Measurements from ENCODE around the gene CHST8. TPM values are rescaled to one million over a fixed set of nuclear protein-coding genes. Genes with fewer than 3 reads are reported as not detected.
A peak's percentile ranks its signal among the peaks of the same experiment; 100 is the strongest.
"Not testable (repeated sequence)": the region's sequence is repeated elsewhere in the genome, so short reads cannot be mapped to it uniquely, and the experiment has no call there.

Gene CHST8
- total RNA-seq, 2 donors from 2014 or later = 0.97 to 1.3 TPM

DNA sequence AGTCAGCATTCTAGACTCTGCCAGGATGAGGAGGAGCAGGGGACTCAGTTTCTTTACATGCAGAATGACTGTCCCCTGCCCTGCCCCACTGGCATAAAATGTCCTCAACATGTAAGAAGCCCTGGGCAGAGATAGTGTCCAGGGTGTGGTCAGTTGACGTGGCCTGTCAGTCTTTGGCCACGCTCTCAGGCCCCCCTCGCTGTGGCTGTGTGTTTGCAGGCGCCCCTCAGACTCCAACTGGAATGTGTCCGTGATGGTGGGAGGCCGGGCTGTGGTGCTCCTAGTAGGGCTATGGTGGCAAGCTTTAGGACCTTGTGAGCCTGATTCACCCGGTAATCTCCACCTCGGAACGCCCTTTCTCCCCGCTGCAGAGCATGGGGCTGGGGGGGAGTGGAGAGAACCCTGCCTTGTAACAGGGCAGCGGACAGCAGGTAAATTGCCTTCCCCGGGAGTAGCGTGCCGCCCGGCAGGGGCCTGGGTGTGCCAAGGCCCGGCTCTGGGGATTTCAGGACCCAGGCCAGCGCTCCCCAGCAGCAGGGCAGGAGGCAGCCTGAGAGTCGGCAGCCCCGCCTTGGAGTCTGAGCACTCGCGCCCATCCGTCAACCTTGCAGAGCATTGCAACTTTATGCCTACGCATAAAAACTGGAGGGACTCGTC, 62.3 kb downstream of the CHST8 start:
- intact Hi-C loops (cut with DNase I) = loop anchor here in 1 of 2 donors (5.0 kb wide), 1 partner anchor 467 kb away; no protein-coding TSS in a partner anchor
- peak; percentile 73 for DNase-seq (ENCODE audit: low spot score)

DNA sequence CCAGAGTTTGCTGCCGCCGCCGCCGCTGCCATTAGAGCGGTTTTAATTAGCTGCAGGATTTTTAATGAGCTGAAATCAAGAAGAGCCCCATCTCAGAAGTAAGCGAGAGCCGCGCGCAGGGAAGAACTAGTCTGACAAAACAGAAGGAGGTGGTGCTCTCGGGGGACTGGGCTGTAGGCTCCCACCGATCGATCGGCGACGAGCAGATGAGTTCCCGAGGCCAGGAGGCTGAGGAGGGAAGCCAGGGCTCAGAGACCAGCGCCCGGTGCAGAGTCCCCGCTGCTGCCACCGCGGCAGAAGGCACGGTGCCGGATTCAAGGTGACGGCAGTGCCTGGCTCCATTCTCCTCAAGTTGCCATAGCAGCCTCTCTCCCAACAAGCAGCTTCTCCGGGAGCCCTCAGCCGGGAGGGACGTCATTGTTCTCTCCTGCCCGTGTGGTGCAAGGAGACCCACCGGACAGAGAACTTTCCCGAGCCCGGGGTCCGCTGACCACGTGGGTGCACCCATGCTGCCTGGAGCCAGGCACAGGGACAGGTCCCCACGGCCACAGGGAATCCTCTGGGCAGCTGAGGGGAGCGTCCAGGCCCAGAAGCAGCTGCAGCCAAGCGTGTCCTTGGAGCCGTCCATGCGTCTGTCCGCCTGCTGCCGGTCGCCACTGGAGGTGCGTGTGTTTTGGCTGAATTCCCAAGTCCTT, 62.9 kb downstream of the CHST8 start:
- intact Hi-C loops (cut with DNase I) = loop anchor here in 1 of 2 donors (5.0 kb wide), 1 partner anchor 467 kb away; no protein-coding TSS in a partner anchor
- DNase-seq (ENCODE audit: low spot score) = peak; percentile 74

DNA sequence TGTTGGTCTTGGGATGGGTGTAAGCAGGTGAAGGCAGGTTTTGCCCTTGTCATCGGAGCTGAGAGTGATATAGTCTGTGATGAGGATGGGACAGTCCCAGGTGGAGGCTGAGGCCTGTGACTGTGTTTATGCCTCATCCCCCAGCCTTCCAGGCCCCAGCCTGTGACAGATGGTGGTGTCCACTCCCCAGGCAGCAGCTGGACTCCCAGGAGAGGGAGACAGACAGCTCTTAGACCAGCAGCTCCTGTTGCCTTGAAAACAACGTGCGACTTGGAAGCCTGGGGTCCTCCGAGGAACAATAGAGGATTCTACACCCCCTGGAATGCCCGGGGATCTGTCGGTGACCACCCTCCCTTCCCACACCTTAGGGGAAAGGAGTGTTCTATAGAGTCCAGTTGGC, 63.8 kb downstream of the CHST8 start:
- peak; percentile 44 for DNase-seq (ENCODE audit: low spot score)
- intact Hi-C loops (cut with DNase I) = no loop called here

DNA sequence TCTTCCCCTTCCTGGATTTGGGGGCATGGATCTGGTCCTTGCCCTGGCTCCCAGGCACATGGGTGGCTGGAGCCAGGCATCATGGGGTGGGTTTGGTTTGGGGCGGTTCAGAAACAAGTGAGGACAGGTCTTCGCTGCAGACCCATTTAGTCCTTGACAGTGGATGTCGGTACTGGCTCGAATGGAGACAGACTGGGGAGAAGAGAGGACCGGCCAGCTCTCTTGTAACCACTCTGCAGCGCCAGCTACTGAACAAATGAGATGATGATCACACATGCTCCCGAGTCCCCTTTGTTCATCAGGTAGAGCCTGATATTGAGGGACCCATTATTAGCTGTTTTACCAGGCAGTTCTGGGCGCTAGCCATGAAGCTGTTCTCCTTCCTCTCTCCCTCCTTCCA, 64.5 kb downstream of the CHST8 start:
- intact Hi-C loops (cut with DNase I) = no loop called here
- no peak for DNase-seq (ENCODE audit: low spot score)

DNA sequence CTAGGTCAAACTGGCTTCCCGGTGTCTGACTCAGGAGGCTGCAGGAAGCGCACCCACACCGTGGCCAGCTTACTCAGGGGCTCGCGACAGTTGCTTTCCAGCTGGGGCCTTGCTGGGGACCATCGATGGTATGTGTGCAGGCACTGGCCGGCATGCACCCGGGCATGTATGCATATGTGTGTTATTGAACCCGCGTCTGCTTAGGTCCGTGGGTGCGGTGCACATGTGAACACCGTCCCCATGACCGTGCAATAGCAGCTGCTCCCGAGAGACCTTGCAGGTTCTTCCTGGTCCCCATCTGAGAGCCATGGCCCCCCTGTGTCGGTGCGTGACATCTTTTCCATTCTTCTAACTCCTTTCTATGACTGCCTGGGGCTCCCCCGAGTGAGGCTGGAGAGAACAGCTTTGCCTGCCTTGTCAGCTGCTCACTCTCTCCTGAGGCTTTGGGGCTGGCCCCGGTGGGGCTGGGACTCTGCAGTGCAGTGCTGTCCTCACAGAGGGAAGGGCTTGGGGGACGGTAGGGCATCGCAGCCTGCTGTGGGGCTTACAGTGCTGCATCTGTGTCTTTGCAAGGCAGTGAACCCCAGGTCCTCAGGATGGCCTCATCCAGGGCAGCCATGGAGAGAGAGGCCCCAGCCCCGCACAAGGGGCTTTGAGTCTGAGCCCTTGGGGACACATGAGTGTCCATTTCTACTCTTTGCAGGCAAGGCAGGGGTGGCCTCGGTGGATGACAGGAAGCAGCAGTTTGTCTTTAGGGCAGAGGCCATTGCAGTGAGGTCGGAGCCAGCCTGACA, 65.1 kb downstream of the CHST8 start:
- DNase-seq (ENCODE audit: low spot score) = peak; percentile 69
- intact Hi-C loops (cut with DNase I) = no loop called here

DNA sequence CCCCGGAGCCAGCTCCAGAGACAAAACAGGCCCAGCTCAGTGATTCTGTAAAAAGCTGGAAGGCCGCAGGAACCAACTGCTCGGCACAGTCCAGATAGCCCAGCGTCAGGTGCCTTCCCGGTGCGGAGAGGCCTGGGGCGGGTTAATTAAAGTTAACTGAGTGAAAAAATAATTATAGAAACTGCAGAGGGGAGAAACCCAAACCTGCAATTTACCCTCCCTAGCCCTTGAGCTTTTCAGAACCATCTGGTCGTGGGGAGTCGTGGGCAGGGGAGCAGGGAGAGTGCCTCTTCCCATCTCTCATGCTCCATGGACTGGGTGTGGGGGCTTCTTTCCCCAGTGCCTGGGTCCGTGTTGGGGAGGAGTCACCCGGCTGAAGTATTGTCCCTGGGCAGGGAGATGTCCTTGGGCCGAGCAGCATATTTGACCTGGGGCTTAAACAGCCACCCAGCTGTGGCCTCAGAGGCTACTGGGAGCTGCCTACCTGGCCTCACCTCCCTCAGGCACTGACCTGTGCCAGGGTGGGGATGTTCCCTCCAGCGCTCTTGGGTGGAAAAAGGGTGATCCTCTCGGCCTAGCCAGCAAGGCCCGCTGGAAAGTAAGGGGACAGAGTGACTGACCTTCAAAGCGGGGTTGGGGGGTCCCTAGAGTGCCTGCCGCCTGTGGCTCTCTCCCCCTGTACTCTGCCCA, 65.9 kb downstream of the CHST8 start:
- DNase-seq (ENCODE audit: low spot score) = peak; percentile 58
- intact Hi-C loops (cut with DNase I) = no loop called here

DNA sequence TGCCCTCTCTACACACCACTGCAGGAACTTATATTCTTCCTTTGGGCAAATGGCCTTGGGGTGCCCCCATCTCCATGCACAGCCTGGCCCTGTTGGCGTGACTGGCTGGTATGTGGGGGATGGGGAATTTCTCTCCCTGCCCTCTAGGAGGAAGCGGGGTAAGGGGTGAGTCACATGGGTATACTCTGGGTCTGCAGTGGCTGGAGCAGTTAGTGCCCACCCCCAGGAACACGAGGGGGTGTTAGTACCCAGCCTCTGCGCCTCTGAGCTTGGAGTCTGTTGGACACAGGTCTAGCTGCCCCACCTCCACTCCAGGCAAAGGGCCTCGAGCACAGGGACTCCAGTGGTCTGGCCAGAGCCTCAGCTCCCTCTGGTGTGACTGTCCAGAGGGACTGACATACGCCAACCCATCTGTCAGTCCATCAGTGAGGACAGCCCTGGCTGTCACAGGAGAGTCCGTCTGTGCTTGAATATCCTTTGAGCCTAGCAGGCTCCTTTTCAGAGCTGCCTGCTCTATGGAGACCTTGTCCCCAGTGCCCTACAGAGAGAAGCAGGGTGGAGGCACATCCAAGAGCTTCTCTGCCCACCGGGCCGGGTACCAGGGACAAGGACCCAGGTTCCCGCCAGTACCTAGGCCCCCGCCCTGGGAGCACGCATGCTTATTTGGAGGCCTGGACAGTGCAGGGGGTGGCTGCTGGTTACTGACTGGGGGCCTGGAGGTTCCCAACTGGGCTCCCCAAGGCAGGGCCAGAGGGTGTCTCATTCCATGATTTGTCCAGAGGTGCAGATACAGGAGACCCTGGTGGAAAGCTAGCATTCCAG, 66.6 kb downstream of the CHST8 start:
- DNase-seq (ENCODE audit: low spot score) = peak; percentile 51
- intact Hi-C loops (cut with DNase I) = no loop called here

DNA sequence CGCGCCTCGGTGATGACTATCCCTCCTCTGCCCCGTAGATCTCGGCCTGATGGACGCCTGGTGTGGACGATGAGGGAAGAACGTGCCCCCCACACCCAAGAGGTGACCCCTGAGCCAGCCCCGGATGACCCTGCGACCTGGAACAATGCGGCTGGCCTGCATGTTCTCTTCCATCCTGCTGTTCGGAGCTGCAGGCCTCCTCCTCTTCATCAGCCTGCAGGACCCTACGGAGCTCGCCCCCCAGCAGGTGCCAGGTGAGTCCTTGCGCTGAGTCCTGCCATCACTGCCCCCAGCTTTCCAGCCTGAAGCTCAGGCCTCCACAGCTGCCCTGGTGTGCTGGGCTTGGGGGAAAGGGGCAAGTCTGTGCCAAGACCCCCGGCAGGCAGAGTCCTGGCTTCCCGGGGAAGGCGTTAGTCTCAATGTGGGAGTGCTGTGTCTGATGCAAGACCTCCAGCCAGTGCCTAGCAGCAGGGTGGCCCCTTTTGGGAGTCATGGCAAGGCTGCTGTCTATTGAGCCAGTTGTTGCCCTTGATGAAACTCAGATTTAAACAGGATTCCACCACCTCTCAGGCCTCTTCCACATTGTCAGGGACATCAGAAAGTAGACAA, 67.5 kb downstream of the CHST8 start:
- DNase-seq (ENCODE audit: low spot score) = peak; percentile 76
- intact Hi-C loops (cut with DNase I) = no loop called here

DNA sequence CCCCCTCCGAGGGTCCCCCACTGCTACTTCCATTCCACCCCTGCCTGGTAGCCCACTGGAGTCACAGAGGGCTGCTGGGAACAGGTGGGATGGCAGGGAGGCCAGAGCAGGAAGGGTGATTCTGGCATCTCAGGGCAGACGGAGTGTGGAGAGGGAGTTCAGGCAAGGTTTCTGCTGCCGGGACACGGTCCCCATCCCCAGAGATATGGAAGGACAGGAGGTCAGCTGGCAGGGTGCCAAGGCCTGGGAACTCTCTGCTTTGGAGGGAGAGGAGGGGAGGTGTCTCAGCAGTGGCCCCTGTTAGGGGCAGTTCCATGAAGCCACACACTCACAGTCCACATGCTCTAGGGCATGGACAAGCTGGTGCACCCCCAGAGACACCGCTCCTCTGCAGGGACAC, 68.1 kb downstream of the CHST8 start:
- intact Hi-C loops (cut with DNase I) = loop anchor here in 1 of 2 donors (10.0 kb wide), 1 partner anchor 1625 kb away; no protein-coding TSS in a partner anchor
- peak; percentile 63 for DNase-seq (ENCODE audit: low spot score)

DNA sequence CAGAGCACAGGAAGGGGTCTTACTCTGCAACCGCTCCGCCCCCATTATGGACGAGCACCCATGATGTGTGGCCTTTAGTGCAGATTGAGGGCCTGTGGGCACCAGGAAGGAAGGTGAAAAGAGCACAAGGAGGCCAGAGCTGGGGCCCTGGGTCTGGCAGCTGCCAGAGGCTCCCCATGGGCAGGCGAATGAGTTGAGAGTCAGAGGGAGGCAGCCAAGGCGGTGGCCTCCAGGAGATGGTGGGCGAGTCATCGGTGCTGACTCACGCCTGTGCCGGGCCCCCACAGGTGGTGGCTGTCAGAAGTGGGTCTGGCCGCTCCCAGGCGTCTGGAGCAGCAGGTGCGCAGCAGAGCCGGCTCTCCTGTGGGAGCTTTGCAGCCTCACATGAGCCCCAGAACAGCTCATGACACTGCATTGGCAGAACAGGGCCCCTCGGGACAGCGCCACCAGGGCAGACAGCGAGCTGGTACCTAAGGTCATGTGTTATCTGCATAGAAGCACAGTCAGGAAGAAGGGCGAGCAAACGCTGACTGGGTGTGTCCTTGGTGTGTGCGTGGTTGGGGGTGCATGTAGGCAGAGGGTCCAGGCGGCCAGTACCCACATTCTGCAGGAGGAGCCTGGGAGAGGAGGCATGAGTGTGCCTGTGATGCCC, 68.8 kb downstream of the CHST8 start:
- DNase-seq (ENCODE audit: low spot score) = peak; percentile 78
- intact Hi-C loops (cut with DNase I) = loop anchor here in 1 of 2 donors (10.0 kb wide), 1 partner anchor 1626 kb away; no protein-coding TSS in a partner anchor

DNA sequence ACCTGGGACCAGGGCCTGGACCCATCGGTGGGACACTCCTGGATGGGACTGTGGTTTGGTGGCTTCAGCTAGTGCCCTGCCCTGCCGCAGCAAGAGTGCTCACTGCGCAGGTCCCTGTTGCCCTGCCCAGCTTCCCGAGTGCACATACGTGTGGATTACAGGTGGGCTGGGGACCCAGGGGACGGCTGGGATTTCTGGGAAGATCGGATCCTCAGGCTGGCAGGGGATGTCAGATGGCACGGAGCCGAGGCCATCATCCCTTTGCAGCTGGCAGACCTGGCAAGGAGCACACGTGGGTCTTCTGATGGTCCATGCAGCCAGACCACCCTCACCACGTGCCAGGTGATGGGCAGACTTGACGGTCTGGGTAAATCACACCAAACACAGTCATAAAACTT, 69.3 kb downstream of the CHST8 start:
- intact Hi-C loops (cut with DNase I) = loop anchor here in 1 of 2 donors (10.0 kb wide), 1 partner anchor 1626 kb away; no protein-coding TSS in a partner anchor
- DNase-seq (ENCODE audit: low spot score) = peak; percentile 66

DNA sequence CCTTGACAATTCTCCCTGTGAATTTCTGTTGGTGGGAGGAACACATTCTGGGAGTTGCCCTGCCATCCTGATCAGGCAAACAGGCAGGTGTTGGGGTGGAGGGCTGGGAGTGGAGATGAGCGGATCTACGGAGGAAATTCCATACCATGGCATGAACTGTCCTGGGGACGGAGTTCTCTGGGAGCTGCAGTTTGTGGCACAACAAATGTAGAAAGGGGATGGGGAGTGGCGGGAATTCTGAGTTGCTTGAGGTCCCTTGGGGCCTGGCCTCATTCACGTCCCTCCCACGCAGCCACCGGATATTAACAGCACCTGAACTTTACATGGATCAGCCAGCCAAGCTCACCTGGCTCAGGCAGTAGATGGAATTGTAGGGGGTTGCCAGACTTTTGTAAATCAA, 70.0 kb downstream of the CHST8 start:
- intact Hi-C loops (cut with DNase I) = loop anchor here in 1 of 2 donors (10.0 kb wide), 1 partner anchor 1627 kb away; no protein-coding TSS in a partner anchor
- DNase-seq (ENCODE audit: low spot score) = peak; percentile 53

DNA sequence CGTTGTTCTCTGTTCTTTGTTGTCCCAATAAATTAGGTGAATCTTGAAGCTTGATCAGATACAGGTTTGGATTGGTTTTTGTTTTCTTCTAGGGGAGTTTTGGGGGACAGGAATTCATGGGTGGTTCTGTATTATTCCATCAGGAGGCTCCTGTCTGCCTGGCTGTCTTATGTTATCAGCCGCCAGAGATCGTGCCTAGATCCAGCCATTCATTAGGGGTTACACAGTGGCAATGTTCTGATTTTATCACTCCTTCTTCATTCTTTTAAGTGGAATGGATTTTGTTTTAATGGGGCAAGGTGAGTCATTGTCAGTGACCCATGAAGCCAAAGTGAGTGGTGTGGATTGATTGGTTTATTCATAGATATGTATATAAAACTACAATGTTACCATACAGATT, 71.9 kb downstream of the CHST8 start:
- intact Hi-C loops (cut with DNase I) = loop anchor here in 1 of 2 donors (10.0 kb wide), 1 partner anchor 1629 kb away; no protein-coding TSS in a partner anchor
- DNase-seq (ENCODE audit: low spot score) = peak; percentile 6

DNA sequence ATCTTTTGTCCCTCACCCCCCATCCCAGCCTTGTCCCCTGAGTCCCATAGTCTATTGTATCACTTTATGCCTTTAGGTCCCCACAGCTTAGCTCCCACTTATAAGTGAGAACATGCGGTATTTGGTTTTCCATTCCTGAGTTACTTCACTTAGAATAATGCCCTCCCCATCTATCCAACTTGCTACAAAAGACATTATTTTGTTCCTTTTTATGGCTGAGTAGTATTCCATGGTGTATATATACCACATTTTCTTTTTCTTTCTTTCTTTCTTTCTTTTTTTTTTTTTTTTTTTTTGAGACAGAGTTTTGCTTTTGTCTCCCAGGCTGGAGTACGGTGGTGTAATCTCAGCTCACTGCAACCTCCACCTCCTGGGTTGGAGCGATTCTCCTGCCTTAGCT, 73.8 kb downstream of the CHST8 start:
- DNase-seq (ENCODE audit: low spot score) = not testable (repeated sequence)
- intact Hi-C loops (cut with DNase I) = loop anchor here in 1 of 2 donors (10.0 kb wide), 1 partner anchor 1631 kb away; no protein-coding TSS in a partner anchor

DNA sequence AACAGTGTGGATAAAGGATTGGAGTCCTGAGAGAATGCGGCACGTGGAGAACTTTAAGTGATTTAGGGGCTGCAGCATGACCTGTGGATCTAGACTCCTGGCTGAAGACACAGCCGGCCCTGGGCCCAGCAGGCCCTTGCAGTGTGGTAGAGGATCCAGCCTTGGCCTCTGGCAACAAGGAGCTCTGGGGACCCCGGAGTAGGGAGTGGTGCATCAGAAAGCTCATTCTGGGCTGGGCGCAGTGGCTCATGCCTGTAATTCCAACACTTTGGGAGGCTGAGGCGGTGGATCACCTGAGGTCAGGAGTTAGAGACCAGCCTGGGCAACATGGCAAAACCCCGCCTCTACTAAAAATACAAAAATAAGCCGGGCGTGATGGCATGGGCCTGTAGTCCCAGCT, 76.0 kb downstream of the CHST8 start:
- peak; percentile 40 for DNase-seq (ENCODE audit: low spot score)
- intact Hi-C loops (cut with DNase I) = loop anchor here in 1 of 2 donors (10.0 kb wide), 1 partner anchor 1633 kb away; no protein-coding TSS in a partner anchor

DNA sequence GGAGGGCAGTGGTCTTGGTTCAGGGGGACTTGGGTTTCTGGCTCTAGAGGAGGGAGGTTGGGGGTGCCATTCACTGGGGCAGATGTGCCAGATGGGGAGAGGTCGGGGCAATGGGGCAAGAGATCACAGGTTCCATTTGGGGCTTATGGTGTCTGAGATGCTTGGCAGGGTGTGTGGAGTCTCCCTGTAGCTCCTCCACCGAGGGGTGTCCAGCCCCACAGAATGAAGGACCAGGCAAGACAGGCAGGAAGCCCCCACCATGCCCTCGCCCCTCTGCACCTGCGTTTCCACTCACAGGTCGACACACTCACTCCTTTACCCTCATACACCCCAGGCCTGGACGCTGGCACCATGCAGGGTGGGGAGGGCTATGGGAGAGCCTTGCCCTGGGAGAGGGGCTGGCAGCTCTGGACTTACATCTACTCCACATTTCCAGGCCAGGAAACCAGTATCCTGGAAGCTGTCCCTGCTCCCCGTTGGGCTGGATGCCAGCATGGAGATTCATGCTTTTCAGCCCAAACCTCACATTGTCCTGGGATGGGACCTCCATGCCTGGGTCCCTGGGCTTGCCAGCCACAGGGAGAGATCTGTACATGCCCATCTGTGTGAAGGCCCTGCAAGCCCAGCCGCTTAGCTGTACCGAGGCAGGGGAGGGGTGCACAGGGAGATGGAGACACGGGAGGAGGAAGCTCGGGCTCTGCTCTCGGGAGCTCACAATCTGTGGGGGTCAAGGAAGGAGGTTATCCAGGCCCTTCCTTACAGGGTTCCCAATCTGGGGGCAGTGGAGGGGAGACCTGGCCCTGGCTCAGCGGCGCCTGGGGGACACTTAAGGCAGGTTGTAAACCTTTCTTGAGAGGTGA, 77.1 kb downstream of the CHST8 start:
- DNase-seq (ENCODE audit: low spot score) = peak; percentile 67
- intact Hi-C loops (cut with DNase I) = loop anchor here in 1 of 2 donors (10.0 kb wide), 1 partner anchor 1634 kb away; no protein-coding TSS in a partner anchor

Data from posterior vena cava (tissue), 2 donors.